HEK293 (cell line): ENCODE data around the gene HAND1.

Experiments
- CTCF ChIA-PET: fragments of 350-600 bp; formaldehyde crosslinking; extraction: SDS; loops from one replicate; lab custom pipeline; 2021; ENCODE audit warnings: antibody characterized with exemption; lab: Yijun Ruan, JAX
- POLR2A ChIA-PET: fragments of 300-600 bp; formaldehyde crosslinking; extraction: SDS; loops from one replicate; lab custom pipeline; 2020; ENCODE audit warnings: antibody characterized with exemption, inconsistent platforms; lab: Yijun Ruan, JAX
- H3K27ac ChIP-seq: fragments of 200-500 bp; sonication (Bioruptor generic); 2 replicates; pipeline ENCODE4 v1.5.1; 2014; ENCODE audit warnings: low read depth, low read length, control low read depth, inconsistent platforms; ENCODE audit errors: extremely low read depth
- H3K36me3 ChIP-seq, 2 experiments: fragments of 200-500 bp in 1 of 2; sonication (Bioruptor generic) in 1 of 2; 1 replicate in 1 of 2; 2 replicates in 1 of 2; pipeline ENCODE4 v1.5.1; 2014 to 2017; ENCODE audit warnings: inconsistent platforms in 2 of 2, low read length in 2 of 2; ENCODE audit not compliant: control insufficient read depth in 2 of 2, insufficient read depth in 1 of 2
- H3K4me1 ChIP-seq: fragments of 200-500 bp; sonication (Bioruptor generic); 2 replicates; pipeline ENCODE4 v1.5.1; 2014; ENCODE audit warnings: mild to moderate bottlenecking, low read length, inconsistent platforms; ENCODE audit not compliant: control insufficient read depth, insufficient read depth
- H3K4me3 ChIP-seq: 2 replicates; pipeline ENCODE4 v1.5.1; 2011; ENCODE audit warnings: low read depth, mild to moderate bottlenecking, control low read depth, low read length, moderate library complexity
- H3K9me3 ChIP-seq: fragments of 200-500 bp; sonication (Bioruptor generic); 2 replicates; pipeline ENCODE4 v1.5.1; 2014; ENCODE audit warnings: low read depth, low read length, inconsistent platforms; ENCODE audit not compliant: control insufficient read depth, insufficient read depth
- BCL11A ChIP-seq: fragments of 450-650 bp; formaldehyde crosslinking; IDR thresholded peaks from 2 replicates; pipeline ENCODE4 v1.5.1; 2016; ENCODE audit warnings: low read depth, missing biosample characterization, missing genetic modification characterization
- EGR2 ChIP-seq: fragments of 450-650 bp; formaldehyde crosslinking; IDR thresholded peaks from 2 replicates; pipeline ENCODE4 v1.5.1; 2016; ENCODE audit warnings: low read depth, missing biosample characterization, missing genetic modification characterization
- FEZF1 ChIP-seq: fragments of 450-650 bp; formaldehyde crosslinking; IDR thresholded peaks from 2 replicates; pipeline ENCODE4 v1.5.1; 2016; ENCODE audit warnings: missing biosample characterization, missing genetic modification characterization
- PRDM6 ChIP-seq: fragments of 450-650 bp; formaldehyde crosslinking; IDR thresholded peaks from 2 replicates; pipeline ENCODE4 v1.5.1; 2017; ENCODE audit warnings: missing biosample characterization, missing genetic modification characterization
- SP2 ChIP-seq: fragments of 450-650 bp; formaldehyde crosslinking; IDR thresholded peaks from 2 replicates; pipeline ENCODE4 v1.5.1; 2016; ENCODE audit warnings: missing biosample characterization, missing genetic modification characterization
- ZBTB7A ChIP-seq: fragments of 450-650 bp; formaldehyde crosslinking; IDR thresholded peaks from 2 replicates; pipeline ENCODE4 v1.5.1; 2016; ENCODE audit warnings: low read depth, missing biosample characterization, missing genetic modification characterization
- ZBTB8A ChIP-seq: fragments of 450-650 bp; formaldehyde crosslinking; IDR thresholded peaks from 2 replicates; pipeline ENCODE4 v1.5.1; 2016; ENCODE audit warnings: missing biosample characterization, missing genetic modification characterization
- ZNF114 ChIP-seq: fragments of 450-650 bp; formaldehyde crosslinking; IDR thresholded peaks from 2 replicates; pipeline ENCODE4 v1.5.0; 2017; ENCODE audit warnings: missing biosample characterization, missing genetic modification characterization
- ZNF175 ChIP-seq: fragments of 450-650 bp; formaldehyde crosslinking; IDR thresholded peaks from 2 replicates; pipeline ENCODE4 v1.5.1; 2016; ENCODE audit warnings: missing biosample characterization, missing genetic modification characterization
- ZNF223 ChIP-seq: fragments of 450-650 bp; formaldehyde crosslinking; IDR thresholded peaks from 2 replicates; pipeline ENCODE4 v1.5.1; 2016; ENCODE audit warnings: missing biosample characterization, missing genetic modification characterization
- ZNF292 ChIP-seq: fragments of 450-650 bp; formaldehyde crosslinking; IDR thresholded peaks from 2 replicates; pipeline ENCODE4 v1.5.1; 2016; ENCODE audit warnings: low read depth, missing biosample characterization, missing genetic modification characterization, borderline replicate concordance
- ZNF335 ChIP-seq: fragments of 450-650 bp; formaldehyde crosslinking; conservative IDR thresholded peaks from 2 replicates; pipeline ENCODE4 v1.5.1; 2016; ENCODE audit warnings: missing biosample characterization, missing genetic modification characterization
- ZNF433 ChIP-seq: fragments of 450-650 bp; formaldehyde crosslinking; IDR thresholded peaks from 2 replicates; pipeline ENCODE4 v1.5.1; 2016; ENCODE audit warnings: missing biosample characterization, missing genetic modification characterization, low read depth
- ZNF473 ChIP-seq: fragments of 450-650 bp; formaldehyde crosslinking; IDR thresholded peaks from 2 replicates; pipeline ENCODE4 v1.5.1; 2017; ENCODE audit warnings: missing biosample characterization, missing genetic modification characterization
- ZNF488 ChIP-seq: fragments of 450-650 bp; formaldehyde crosslinking; IDR thresholded peaks from 2 replicates; pipeline ENCODE4 v1.5.1; 2016; ENCODE audit warnings: missing biosample characterization, missing genetic modification characterization
- ZNF514 ChIP-seq: fragments of 450-650 bp; formaldehyde crosslinking; IDR thresholded peaks from 2 replicates; pipeline ENCODE4 v1.5.1; 2016; ENCODE audit warnings: missing biosample characterization, missing genetic modification characterization
- ZNF521 ChIP-seq: fragments of 450-650 bp; formaldehyde crosslinking; IDR thresholded peaks from 2 replicates; pipeline ENCODE4 v1.5.1; 2017; ENCODE audit warnings: missing biosample characterization, mild to moderate bottlenecking, missing genetic modification characterization
- ZNF530 ChIP-seq: fragments of 450-650 bp; formaldehyde crosslinking; IDR thresholded peaks from 2 replicates; pipeline ENCODE4 v1.5.1; 2016; ENCODE audit warnings: low read depth, missing biosample characterization, missing genetic modification characterization
- ZNF571 ChIP-seq: fragments of 450-650 bp; formaldehyde crosslinking; IDR thresholded peaks from 2 replicates; pipeline ENCODE4 v1.5.0; 2017; ENCODE audit warnings: missing biosample characterization, missing genetic modification characterization
- ZNF580 ChIP-seq: fragments of 450-650 bp; formaldehyde crosslinking; IDR thresholded peaks from 2 replicates; pipeline ENCODE4 v1.5.1; 2016; ENCODE audit warnings: missing biosample characterization, missing genetic modification characterization
- ZNF629 ChIP-seq: fragments of 450-650 bp; formaldehyde crosslinking; IDR thresholded peaks from 2 replicates; pipeline ENCODE4 v1.5.1; 2017; ENCODE audit warnings: missing biosample characterization, missing genetic modification characterization
- ZNF776 ChIP-seq: fragments of 450-650 bp; formaldehyde crosslinking; IDR thresholded peaks from 2 replicates; pipeline ENCODE4 v1.5.0; 2017; ENCODE audit warnings: missing biosample characterization, missing genetic modification characterization, borderline replicate concordance
- ZNF785 ChIP-seq: fragments of 450-650 bp; formaldehyde crosslinking; IDR thresholded peaks from 2 replicates; pipeline ENCODE4 v1.5.1; 2016; ENCODE audit warnings: missing biosample characterization, missing genetic modification characterization
- ZNF830 ChIP-seq: fragments of 450-650 bp; IDR thresholded peaks from 2 replicates; pipeline ENCODE4 v1.5.0; 2018; ENCODE audit warnings: missing biosample characterization, missing genetic modification characterization, low read depth, mild to moderate bottlenecking, moderate library complexity
- TF ChIP-seq, protein P1 (sequence below): fragments of 450-650 bp; formaldehyde crosslinking; IDR thresholded peaks from 2 replicates; pipeline ENCODE4 v1.5.1; 2017; ENCODE audit warnings: missing biosample characterization, missing genetic modification characterization

The HAND1 gene

GRCh38 chr5:154474396-154475334 is 3.4 kb downstream of the HAND1 start:
- Histone ChIP-seq H3K36me3 (no peaks in the 10 kb centered on the region), H3K27ac (no peak overlapping the region), H3K4me1 (peaks cover 12% of the 10 kb centered on the region), H3K9me3 (no peaks in the 10 kb centered on the region), H3K4me3 (no peak overlapping the region)
- TF ChIP-seq ZNF530 (tag by site-specific recombination) (no peak), ZNF488 (tag by site-specific recombination) (no peak), ZNF785 (no peak), ZNF521 (tag by site-specific recombination) (no peak), ZNF292 (no peak), ZNF433 (tag by site-specific recombination) (no peak), BCL11A (tag by site-specific recombination) (no peak), ZNF776 (no peak), ZBTB8A (tag by site-specific recombination) (no peak), PRDM6 (no peak), ZNF473 (tag by site-specific recombination) (no peak), ZNF335 (tag by site-specific recombination) (no peak), FEZF1 (tag by site-specific recombination) (no peak), ZBTB7A (tag by site-specific recombination) (no peak), ZNF175 (no peak)
- ChIA-PET CTCF (interaction anchor here (0.7 kb wide), 1 partner anchor 11 kb away, joined by 3 read pairs; no protein-coding TSS in a partner anchor), POLR2A (no interaction called here)

DNA sequence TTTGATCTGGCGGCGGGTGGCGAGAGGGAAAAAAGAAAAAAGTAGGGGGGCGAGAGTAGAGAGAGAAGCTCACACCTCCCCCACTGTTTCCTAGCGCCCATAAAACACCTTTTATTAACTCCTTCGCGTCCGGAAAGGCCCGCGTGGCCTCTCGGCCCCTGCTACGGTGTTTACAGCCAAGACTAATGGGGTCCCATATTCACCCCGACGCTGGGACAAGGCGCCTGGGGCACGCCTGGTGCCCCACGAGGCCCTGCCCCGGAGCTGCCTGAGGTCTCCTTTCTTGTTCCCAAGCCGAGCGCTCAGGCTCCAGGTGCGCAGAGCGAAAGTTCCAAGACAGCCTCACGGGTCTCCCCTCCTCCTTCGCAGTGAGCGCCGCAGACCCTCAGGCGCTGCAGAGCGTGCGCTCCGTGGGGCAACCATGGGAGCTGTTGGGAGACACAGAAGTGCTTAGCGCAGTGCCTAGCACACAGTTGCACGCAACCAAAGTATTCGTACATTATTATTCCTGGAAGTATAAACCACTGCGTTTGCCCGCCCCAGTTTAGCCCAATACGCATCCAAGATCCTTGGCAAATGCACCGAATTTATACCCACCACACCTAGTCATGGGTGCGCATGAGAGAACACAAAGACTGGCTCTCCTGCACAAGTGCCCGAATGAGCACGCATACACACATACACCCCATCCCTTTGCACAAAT is 4.3 kb downstream of the HAND1 start:
- no peaks in the 10 kb centered on the region for H3K36me3 ChIP-seq
- TF ChIP-seq ZNF114 (tag by site-specific recombination) (no peak), ZNF514 (no peak), EGR2 (tag by site-specific recombination) (no peak), ZNF830 (no peak), ZNF571 (tag by site-specific recombination) (no peak), ZNF530 (tag by site-specific recombination) (no peak), ZNF580 (tag by site-specific recombination) (no peak), ZNF629 (tag by site-specific recombination) (no peak), ZNF223 (tag by site-specific recombination) (no peak), SP2 (tag by site-specific recombination) (no peak)
- TF ChIP-seq, protein P1, sequence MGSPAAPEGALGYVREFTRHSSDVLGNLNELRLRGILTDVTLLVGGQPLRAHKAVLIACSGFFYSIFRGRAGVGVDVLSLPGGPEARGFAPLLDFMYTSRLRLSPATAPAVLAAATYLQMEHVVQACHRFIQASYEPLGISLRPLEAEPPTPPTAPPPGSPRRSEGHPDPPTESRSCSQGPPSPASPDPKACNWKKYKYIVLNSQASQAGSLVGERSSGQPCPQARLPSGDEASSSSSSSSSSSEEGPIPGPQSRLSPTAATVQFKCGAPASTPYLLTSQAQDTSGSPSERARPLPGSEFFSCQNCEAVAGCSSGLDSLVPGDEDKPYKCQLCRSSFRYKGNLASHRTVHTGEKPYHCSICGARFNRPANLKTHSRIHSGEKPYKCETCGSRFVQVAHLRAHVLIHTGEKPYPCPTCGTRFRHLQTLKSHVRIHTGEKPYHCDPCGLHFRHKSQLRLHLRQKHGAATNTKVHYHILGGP (tag by site-specific recombination): no peak
- POLR2A ChIA-PET: no interaction called here
- H3K4me3 ChIP-seq: no peak overlapping the region
- H3K9me3 ChIP-seq: no peaks in the 10 kb centered on the region
- H3K27ac ChIP-seq: no peak overlapping the region
- H3K4me1 ChIP-seq: peaks cover 12% of the 10 kb centered on the region
- CTCF ChIA-PET: interaction anchor here (3.1 kb wide), 1 partner anchor 47 kb away, joined by 8 read pairs; no protein-coding TSS in a partner anchor
